A549 (cell line): Measurements from ENCODE around the gene GM2A. TPM values are rescaled to one million over a fixed set of nuclear protein-coding genes. Genes with fewer than 3 reads are reported as not detected.

Source experiments
- ATAC-seq, 2 experiments: fragments of 200-7000 bp in 1 of 2; fragments of >200 bp in 1 of 2; cut with Nextera tagmentation in 1 of 2; cut with Tn5 transposase in 1 of 2; 3 replicates each; pipeline versions ENCODE4 v1.8.0 to v1.9.1; 2018 to 2020; ENCODE audit warnings: mild to moderate bottlenecking in 1 of 2, moderate library complexity in 1 of 2
- CTCF ChIA-PET: fragments of 300-600 bp; sonication (Branson Sonifier 250); formaldehyde crosslinking; extraction: SDS; loops from one replicate; lab custom pipeline; 2021; ENCODE audit warnings: antibody characterized with exemption, inconsistent platforms; lab: Yijun Ruan, JAX
- POLR2A ChIA-PET: fragments of 350-600 bp; formaldehyde crosslinking; extraction: SDS; loops from one replicate; lab custom pipeline; 2021; ENCODE audit warnings: antibody characterized with exemption, inconsistent platforms; lab: Yijun Ruan, JAX
- DNase-seq, 2 experiments: peaks; one replicate each; pipeline versions ENCODE4 v3.0.0 to v3.0.0-alpha.2; 2011 to 2016; ENCODE audit warnings: low read depth in 1 of 2, low spot score in 1 of 2
- FAIRE-seq: peaks from 2 replicates; lab custom pipeline; 2011; peaks lifted over from hg19 to GRCh38; lab: Jason Lieb, UNC
- H3K27ac ChIP-seq, 2 experiments: fragments of >200 bp; sonication (Bioruptor Twin); formaldehyde crosslinking; 3 replicates each; pipeline ENCODE4 v1.5.1; 2016 to 2017
- H3K4me1 ChIP-seq: fragments of >200 bp; sonication (Bioruptor Twin); formaldehyde crosslinking; 3 replicates; pipeline ENCODE4 v1.6.1; 2016
- H3K4me2 ChIP-seq: fragments of >200 bp; sonication (Bioruptor Twin); formaldehyde crosslinking; 3 replicates; pipeline ENCODE4 v1.6.1; 2016
- H3K4me3 ChIP-seq: fragments of >200 bp; sonication (Bioruptor Twin); formaldehyde crosslinking; 3 replicates; pipeline ENCODE4 v1.5.1; 2016
- H3K9me3 ChIP-seq: fragments of >200 bp; sonication (Bioruptor Twin); formaldehyde crosslinking; 3 replicates; pipeline ENCODE4 v1.6.1; 2016
- CBX2 ChIP-seq: fragments of 200-600 bp; sonication (generic); IDR thresholded peaks from 2 replicates; pipeline ENCODE4 v1.6.1; 2016; ENCODE audit warnings: low read depth, mild to moderate bottlenecking, borderline replicate concordance
- CHD2 ChIP-seq: fragments of 150-350 bp; IDR thresholded peaks from 2 replicates; pipeline ENCODE4 v1.6.1; 2014; ENCODE audit warnings: low read length; ENCODE audit not compliant: partially characterized antibody
- CHD4 ChIP-seq: fragments of 200-600 bp; sonication (generic); IDR thresholded peaks from 2 replicates; pipeline ENCODE4 v1.6.1; 2016; ENCODE audit warnings: antibody characterized with exemption, mild to moderate bottlenecking, borderline replicate concordance
- EHF ChIP-seq: fragments of 250-450 bp; sonication (Bioruptor Pico); IDR thresholded peaks from 2 replicates; pipeline ENCODE4 v1.5.0; 2020; ENCODE audit warnings: mild to moderate bottlenecking
- EHMT2 ChIP-seq: fragments of 200-600 bp; sonication (generic); IDR thresholded peaks from 2 replicates; pipeline ENCODE4 v1.6.1; 2016; ENCODE audit warnings: antibody characterized with exemption, low read depth, mild to moderate bottlenecking, moderate library complexity
- ESRRA ChIP-seq: fragments of 150-350 bp; IDR thresholded peaks from 2 replicates; pipeline ENCODE4 v1.6.1; 2014; ENCODE audit warnings: mild to moderate bottlenecking, low read length, borderline replicate concordance
- FOSB ChIP-seq: fragments of 250-450 bp; sonication (Bioruptor Pico); IDR thresholded peaks from 2 replicates; pipeline ENCODE4 v1.5.0; 2020; ENCODE audit warnings: mild to moderate bottlenecking, moderate library complexity
- GATA3 ChIP-seq: IDR thresholded peaks from 2 replicates; pipeline ENCODE4 v1.6.1; 2012; ENCODE audit warnings: borderline replicate concordance
- HDAC2 ChIP-seq: fragments of 200-600 bp; sonication (generic); IDR thresholded peaks from 2 replicates; pipeline ENCODE4 v1.6.1; 2016
- HOXA7 ChIP-seq: fragments of 250-450 bp; sonication (Bioruptor Pico); IDR thresholded peaks from 2 replicates; pipeline ENCODE4 v1.5.0; 2020; ENCODE audit warnings: mild to moderate bottlenecking, moderate library complexity
- HOXB5 ChIP-seq: fragments of 250-450 bp; sonication (Bioruptor Pico); IDR thresholded peaks from 2 replicates; pipeline ENCODE4 v1.5.0; 2020; ENCODE audit warnings: mild to moderate bottlenecking, moderate library complexity
- JUN ChIP-seq, 2 experiments: fragments of >200 bp; sonication (Bioruptor Twin); formaldehyde crosslinking; IDR thresholded peaks; 2 replicates in 1 of 2; 3 replicates in 1 of 2; pipeline ENCODE4 v1.6.1; 2016 to 2017
- JUNB ChIP-seq: fragments of >200 bp; sonication (Bioruptor Twin); formaldehyde crosslinking; IDR thresholded peaks from 2 replicates; pipeline ENCODE4 v1.6.1; 2016
- KDM5A ChIP-seq: fragments of 200-600 bp; sonication (generic); IDR thresholded peaks from 2 replicates; pipeline ENCODE4 v1.6.1; 2016; ENCODE audit warnings: antibody characterized with exemption, mild to moderate bottlenecking
- MAFK ChIP-seq: fragments of 450-650 bp; IDR thresholded peaks from 2 replicates; pipeline ENCODE4 v1.6.1; 2014; ENCODE audit not compliant: partially characterized antibody
- MYC ChIP-seq: IDR thresholded peaks from 2 replicates; pipeline ENCODE4 v1.6.1; 2012; ENCODE audit warnings: mild to moderate bottlenecking, inconsistent platforms, low read length, improper control_type of control experiment, borderline replicate concordance
- NPAS2 ChIP-seq: fragments of 250-450 bp; sonication (Bioruptor Pico); IDR thresholded peaks from 2 replicates; pipeline ENCODE4 v1.8.0; 2022; ENCODE audit warnings: mild to moderate bottlenecking, moderate library complexity, borderline replicate concordance
- PHF8 ChIP-seq: fragments of 200-600 bp; sonication (generic); IDR thresholded peaks from 2 replicates; pipeline ENCODE4 v1.6.1; 2016; ENCODE audit warnings: low read depth, mild to moderate bottlenecking, antibody characterized with exemption, moderate library complexity, borderline replicate concordance
- POLR2A ChIP-seq: IDR thresholded peaks from 2 replicates; pipeline ENCODE4 v1.6.1; 2012; ENCODE audit warnings: mild to moderate bottlenecking, low read length
- POLR2AphosphoS2 ChIP-seq: conservative IDR thresholded peaks from 2 replicates; pipeline ENCODE4 v1.6.1; 2012; ENCODE audit warnings: low read length, improper control_type of control experiment, inconsistent platforms
- RARB ChIP-seq: fragments of 250-450 bp; sonication (Bioruptor Pico); IDR thresholded peaks from 2 replicates; pipeline ENCODE4 v1.8.0; 2021; ENCODE audit warnings: mild to moderate bottlenecking, moderate library complexity
- SREBF2 ChIP-seq: fragments of 450-650 bp; IDR thresholded peaks from 2 replicates; pipeline ENCODE4 v1.6.1; 2014; ENCODE audit warnings: mild to moderate bottlenecking, moderate library complexity
- TP53 ChIP-seq: fragments of 250-450 bp; sonication (Bioruptor Pico); IDR thresholded peaks from 2 replicates; pipeline ENCODE4 v1.5.0; 2021; ENCODE audit warnings: mild to moderate bottlenecking, moderate library complexity
- ZC3H11A ChIP-seq: fragments of 450-650 bp; IDR thresholded peaks from 2 replicates; pipeline ENCODE4 v1.6.1; 2014; ENCODE audit warnings: antibody characterized with exemption, mild to moderate bottlenecking
- ZNF302 ChIP-seq: fragments of 250-450 bp; sonication (Bioruptor Pico); IDR thresholded peaks from 2 replicates; pipeline ENCODE4 v1.9.0; 2021; ENCODE audit warnings: inconsistent platforms, mild to moderate bottlenecking, moderate library complexity
- WGBS: methylation state at CpG from one replicate; pipeline ENCODE4 v1.1.6; 2017; ENCODE audit errors: missing lambda C conversion rate; 5-methylcytosine and 5-hydroxymethylcytosine counted together
- polyA plus RNA-seq, 4 experiments: library from polyadenylated mRNA; depleted of rRNA in 3 of 4; stranded (reverse); fragments of >200 nt; fragmentation: RNase III in 1 of 4; extraction: RNeasy Plus Mini Kit Qiagen cat#74134 plus additional on column Dnase treatment in 1 of 4; gene quantifications; 2 replicates in 3 of 4; 3 replicates in 1 of 4; pipeline ENCODE4 v1.2.3, GENCODE V29; 2011 to 2017
- TF ChIP-seq, protein P1 (sequence below): fragments of 250-450 bp; sonication (Bioruptor Pico); IDR thresholded peaks from 2 replicates; pipeline ENCODE4 v1.5.0; 2021; ENCODE audit warnings: mild to moderate bottlenecking, moderate library complexity, borderline replicate concordance
- TF ChIP-seq, protein P2 (sequence below): fragments of >200 bp; sonication (Bioruptor Twin); formaldehyde crosslinking; IDR thresholded peaks from 3 replicates; pipeline ENCODE4 v1.6.1; 2016
- TF ChIP-seq, protein P3 (sequence below): fragments of >200 bp; sonication (Bioruptor Twin); formaldehyde crosslinking; IDR thresholded peaks from 3 replicates; pipeline ENCODE4 v1.5.1; 2016

Gene GM2A
- polyA plus RNA-seq, 2 of the 4 experiments (the other 2 are of a cell fraction): 9.6 to 17.4 TPM

DNA sequence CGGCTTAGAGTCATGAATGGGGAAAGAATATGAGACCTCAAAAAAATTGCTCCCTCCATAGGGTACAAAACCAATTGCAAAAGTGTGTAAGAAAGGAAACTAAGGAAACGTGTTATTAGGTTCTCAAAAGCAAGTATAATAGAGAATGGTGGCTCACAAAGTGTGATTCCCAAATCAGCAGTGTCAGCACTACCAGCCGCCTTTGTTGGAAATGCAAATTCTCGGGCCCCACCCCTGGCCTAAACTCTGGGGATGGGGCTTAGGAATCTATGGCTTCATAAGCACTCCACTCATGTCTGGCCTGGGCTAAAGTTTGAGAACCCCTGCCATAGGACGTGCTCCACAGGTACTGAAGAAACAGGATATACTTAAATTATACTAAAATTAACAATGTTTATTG is 27.5 kb upstream of the GM2A start:
- TF ChIP-seq MAFK (peak; percentile 47), TP53 (CRISPR knock-in tag) (no peak)
- Histone ChIP-seq H3K9me3 (no peaks in the 10 kb centered on the region), H3K4me2 (no peak overlapping the region), H3K4me1 (no peaks in the 10 kb centered on the region), H3K4me3 (no peak overlapping the region), H3K27ac (no peak overlapping the region)
- ATAC-seq: no peak
- ChIA-PET POLR2A (no interaction called here), CTCF (no interaction called here)
- WGBS: 77% methylated on average over 5 of the region's 5 CpGs
- no peak for FAIRE-seq
- DNase-seq: no peak

DNA sequence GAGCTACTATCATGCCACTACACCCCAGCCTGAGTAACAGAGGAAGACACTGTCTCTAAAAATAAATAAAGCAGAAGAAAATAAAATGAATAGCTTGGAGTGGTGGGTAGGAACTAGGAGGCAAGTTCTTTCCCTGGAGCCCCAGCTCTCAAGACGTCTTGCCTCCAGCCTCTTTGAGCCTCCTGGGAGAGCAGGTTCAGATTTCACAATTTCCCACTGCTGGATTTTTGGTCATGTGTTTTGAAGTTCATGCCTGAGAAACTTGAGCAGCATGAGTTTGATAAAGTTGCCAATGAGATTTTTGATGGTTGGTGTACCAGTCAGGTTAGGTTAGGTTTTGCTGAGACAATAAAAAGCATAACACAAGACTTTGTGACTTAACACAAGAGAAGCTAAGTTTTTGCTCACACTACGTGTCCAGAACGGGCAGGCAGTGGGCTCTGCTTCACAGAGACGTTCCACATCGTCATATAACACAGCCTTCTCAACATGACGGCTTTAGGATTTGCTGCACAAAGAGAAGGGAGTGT is 25.0 kb upstream of the GM2A start:
- ChIA-PET CTCF (interaction anchor here (0.7 to 4.9 kb wide), 4 partner anchors 12 to 122 kb away, joined by 3 to 24 read pairs (median 4); no protein-coding TSS in a partner anchor), POLR2A (no interaction called here)
- Histone ChIP-seq H3K4me1 (no peaks in the 10 kb centered on the region), H3K27ac (no peak overlapping the region), H3K9me3 (no peaks in the 10 kb centered on the region), H3K4me2 (no peak overlapping the region), H3K4me3 (no peak overlapping the region)
- no peak for DNase-seq
- FAIRE-seq: no peak
- WGBS: 37% methylated on average over 6 of the region's 6 CpGs
- no peak for ATAC-seq
- TF ChIP-seq ZNF302 (CRISPR knock-in tag) (no peak), FOSB (no peak), NPAS2 (CRISPR knock-in tag) (no peak), CBX2 (no peak), HDAC2 (no peak), GATA3 (no peak), JUN (IDR thresholded peaks at IDR 0.05) (no peak), SREBF2 (no peak), KDM5A (no peak), CHD4 (no peak), EHF (CRISPR knock-in tag) (no peak), EHMT2 (no peak), CHD2 (no peak)
- TF ChIP-seq, protein P1, sequence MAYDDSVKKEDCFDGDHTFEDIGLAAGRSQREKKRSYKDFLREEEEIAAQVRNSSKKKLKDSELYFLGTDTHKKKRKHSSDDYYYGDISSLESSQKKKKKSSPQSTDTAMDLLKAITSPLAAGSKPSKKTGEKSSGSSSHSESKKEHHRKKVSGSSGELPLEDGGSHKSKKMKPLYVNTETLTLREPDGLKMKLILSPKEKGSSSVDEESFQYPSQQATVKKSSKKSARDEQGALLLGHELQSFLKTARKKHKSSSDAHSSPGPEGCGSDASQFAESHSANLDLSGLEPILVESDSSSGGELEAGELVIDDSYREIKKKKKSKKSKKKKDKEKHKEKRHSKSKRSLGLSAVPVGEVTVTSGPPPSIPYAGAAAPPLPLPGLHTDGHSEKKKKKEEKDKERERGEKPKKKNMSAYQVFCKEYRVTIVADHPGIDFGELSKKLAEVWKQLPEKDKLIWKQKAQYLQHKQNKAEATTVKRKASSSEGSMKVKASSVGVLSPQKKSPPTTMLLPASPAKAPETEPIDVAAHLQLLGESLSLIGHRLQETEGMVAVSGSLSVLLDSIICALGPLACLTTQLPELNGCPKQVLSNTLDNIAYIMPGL (CRISPR knock-in tag): no peak
- TF ChIP-seq, all 56 proteins: peak for 0

DNA sequence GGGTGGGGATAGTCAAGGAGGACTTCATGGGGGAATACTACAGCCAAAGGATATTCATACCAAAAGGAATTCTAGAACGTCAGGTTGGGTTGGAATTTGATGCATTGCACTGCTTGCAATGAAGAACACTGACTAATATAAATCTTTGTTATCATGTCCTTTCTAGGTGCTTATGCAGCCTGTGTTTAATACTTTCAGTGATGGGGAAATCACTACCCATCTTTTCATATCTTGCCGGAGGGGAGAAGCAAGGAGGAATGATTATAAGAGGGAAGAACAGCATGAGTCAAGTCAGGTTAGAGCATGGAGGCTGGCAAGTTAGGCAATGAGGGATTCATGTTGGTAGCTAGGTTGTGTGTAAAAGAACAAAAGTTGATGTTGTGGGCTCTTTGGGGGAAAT is 24.0 kb upstream of the GM2A start:
- POLR2A ChIA-PET: no interaction called here
- H3K4me3 ChIP-seq: no peak overlapping the region
- H3K4me2 ChIP-seq: no peak overlapping the region
- H3K9me3 ChIP-seq: no peaks in the 10 kb centered on the region
- CTCF ChIA-PET: interaction anchor here (0.9 to 4.9 kb wide), 5 partner anchors 8 to 114 kb away, joined by 3 to 24 read pairs (median 4); no protein-coding TSS in a partner anchor
- 36% methylated on average over 2 of the region's 2 CpGs for WGBS
- no peaks in the 10 kb centered on the region for H3K4me1 ChIP-seq
- FAIRE-seq: no peak
- TF ChIP-seq MAFK: no peak
- no peak for TF ChIP-seq POLR2AphosphoS2
- TF ChIP-seq HOXA7 (CRISPR knock-in tag): no peak
- TF ChIP-seq JUN (IDR thresholded peaks at IDR 0.05): no peak
- TF ChIP-seq, protein P2, sequence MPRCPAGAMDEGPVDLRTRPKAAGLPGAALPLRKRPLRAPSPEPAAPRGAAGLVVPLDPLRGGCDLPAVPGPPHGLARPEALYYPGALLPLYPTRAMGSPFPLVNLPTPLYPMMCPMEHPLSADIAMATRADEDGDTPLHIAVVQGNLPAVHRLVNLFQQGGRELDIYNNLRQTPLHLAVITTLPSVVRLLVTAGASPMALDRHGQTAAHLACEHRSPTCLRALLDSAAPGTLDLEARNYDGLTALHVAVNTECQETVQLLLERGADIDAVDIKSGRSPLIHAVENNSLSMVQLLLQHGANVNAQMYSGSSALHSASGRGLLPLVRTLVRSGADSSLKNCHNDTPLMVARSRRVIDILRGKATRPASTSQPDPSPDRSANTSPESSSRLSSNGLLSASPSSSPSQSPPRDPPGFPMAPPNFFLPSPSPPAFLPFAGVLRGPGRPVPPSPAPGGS: no peak
- TF ChIP-seq PHF8: no peak
- TF ChIP-seq POLR2A: no peak
- no peak for TF ChIP-seq ESRRA
- no peak for TF ChIP-seq CHD2
- TF ChIP-seq ZC3H11A: no peak
- no peak for TF ChIP-seq MYC
- no peak for TF ChIP-seq RARB
- TF ChIP-seq, protein P3, sequence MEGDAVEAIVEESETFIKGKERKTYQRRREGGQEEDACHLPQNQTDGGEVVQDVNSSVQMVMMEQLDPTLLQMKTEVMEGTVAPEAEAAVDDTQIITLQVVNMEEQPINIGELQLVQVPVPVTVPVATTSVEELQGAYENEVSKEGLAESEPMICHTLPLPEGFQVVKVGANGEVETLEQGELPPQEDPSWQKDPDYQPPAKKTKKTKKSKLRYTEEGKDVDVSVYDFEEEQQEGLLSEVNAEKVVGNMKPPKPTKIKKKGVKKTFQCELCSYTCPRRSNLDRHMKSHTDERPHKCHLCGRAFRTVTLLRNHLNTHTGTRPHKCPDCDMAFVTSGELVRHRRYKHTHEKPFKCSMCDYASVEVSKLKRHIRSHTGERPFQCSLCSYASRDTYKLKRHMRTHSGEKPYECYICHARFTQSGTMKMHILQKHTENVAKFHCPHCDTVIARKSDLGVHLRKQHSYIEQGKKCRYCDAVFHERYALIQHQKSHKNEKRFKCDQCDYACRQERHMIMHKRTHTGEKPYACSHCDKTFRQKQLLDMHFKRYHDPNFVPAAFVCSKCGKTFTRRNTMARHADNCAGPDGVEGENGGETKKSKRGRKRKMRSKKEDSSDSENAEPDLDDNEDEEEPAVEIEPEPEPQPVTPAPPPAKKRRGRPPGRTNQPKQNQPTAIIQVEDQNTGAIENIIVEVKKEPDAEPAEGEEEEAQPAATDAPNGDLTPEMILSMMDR: no peak
- TF ChIP-seq JUNB: no peak
- no peak for TF ChIP-seq HOXB5 (CRISPR knock-in tag)
- no peak for TF ChIP-seq KDM5A
- TF ChIP-seq EHMT2: no peak
- DNase-seq: no peak
- no peak for ATAC-seq
- H3K27ac ChIP-seq: no peak overlapping the region
